H1 (cell line): Measurements from ENCODE around the gene KRTDAP. TPM values are rescaled to one million over a fixed set of nuclear protein-coding genes. Genes with fewer than 3 reads are reported as not detected.
A peak's percentile ranks its signal among the peaks of the same experiment; 100 is the strongest.

Source experiments
- CTCF ChIA-PET: fragments of 300-600 bp; sonication (Branson Sonifier 250); formaldehyde crosslinking; loops from one replicate; lab custom pipeline; 2021; ENCODE audit not compliant: partially characterized antibody; lab: Charles Lee
- POLR2A ChIA-PET: fragments of 300-600 bp; sonication (Branson Sonifier 250); formaldehyde crosslinking; loops from one replicate; lab custom pipeline; 2021; ENCODE audit warnings: inconsistent platforms; ENCODE audit not compliant: partially characterized antibody; lab: Charles Lee
- DNase-seq, 2 experiments: peaks; one replicate each; pipeline versions ENCODE4 v3.0.0 to v3.0.0-alpha.2; 2010 to 2022; ENCODE audit warnings: low spot score in 2 of 2, low read depth in 1 of 2, mixed read lengths in 1 of 2
- FAIRE-seq: peaks from 2 replicates; lab custom pipeline; 2011; peaks lifted over from hg19 to GRCh38; lab: Jason Lieb, UNC
- H2AFZ ChIP-seq: 2 replicates; pipeline ENCODE4 v1.8.1; 2012; ENCODE audit warnings: low read length, inconsistent platforms
- H2AK5ac ChIP-seq: 2 replicates; pipeline ENCODE4 v1.6.1; 2013; ENCODE audit warnings: low read depth, low read length
- H2BK120ac ChIP-seq: replicated peaks from 2 replicates; pipeline ENCODE3; 2013; ENCODE audit warnings: low read depth, low read length, inconsistent platforms
- H2BK12ac ChIP-seq: 2 replicates; pipeline ENCODE4 v1.6.1; 2013; ENCODE audit warnings: low read depth, low read length
- H2BK15ac ChIP-seq: 2 replicates; pipeline ENCODE4 v1.6.1; 2013; ENCODE audit warnings: low read length
- H2BK20ac ChIP-seq: 2 replicates; pipeline ENCODE4 v1.6.1; 2013; ENCODE audit warnings: low read length
- H2BK5ac ChIP-seq: 2 replicates; pipeline ENCODE4 v1.6.1; 2013; ENCODE audit warnings: low read depth, low read length
- H3K14ac ChIP-seq: 2 replicates; pipeline ENCODE4 v1.6.1; 2013; ENCODE audit warnings: inconsistent platforms; ENCODE audit not compliant: insufficient read length
- H3K18ac ChIP-seq: 2 replicates; pipeline ENCODE4 v1.6.1; 2013; ENCODE audit warnings: low read length; ENCODE audit errors: extremely low read depth
- H3K23ac ChIP-seq: 2 replicates; pipeline ENCODE4 v1.6.1; 2013; ENCODE audit warnings: inconsistent platforms; ENCODE audit not compliant: insufficient read length
- H3K23me2 ChIP-seq: 2 replicates; pipeline ENCODE4 v1.6.1; 2013; ENCODE audit warnings: low read depth, low read length
- H3K27ac ChIP-seq: 2 replicates; pipeline ENCODE4 v1.6.1; 2011; ENCODE audit warnings: low read depth, low read length, inconsistent platforms
- H3K27me3 ChIP-seq, 4 experiments: replicated peaks in 1 of 4; 1 replicate in 1 of 4; 2 replicates in 3 of 4; pipeline versions ENCODE4 v1.6.1 to v1.8.1; 2011 to 2013; ENCODE audit warnings: low read length in 3 of 4, mild to moderate bottlenecking in 3 of 4, inconsistent platforms in 2 of 4, mixed read lengths in 2 of 4, moderate library complexity in 1 of 4; ENCODE audit not compliant: control insufficient read depth in 3 of 4, insufficient read depth in 3 of 4; ENCODE audit errors: extremely low read depth in 1 of 4
- H3K36me3 ChIP-seq, 4 experiments: 2 replicates each; pipeline versions ENCODE4 v1.6.1 to v1.8.1; 2011 to 2013; ENCODE audit warnings: mild to moderate bottlenecking in 4 of 4, low read length in 3 of 4, moderate library complexity in 2 of 4, control low read depth in 1 of 4, inconsistent platforms in 1 of 4; ENCODE audit not compliant: insufficient read depth in 4 of 4, control insufficient read depth in 2 of 4
- H3K4ac ChIP-seq: replicated peaks from 2 replicates; pipeline ENCODE3; 2013; ENCODE audit warnings: low read length, low read depth, mixed read lengths, inconsistent platforms; ENCODE audit not compliant: insufficient read length
- H3K4me1 ChIP-seq, 4 experiments: replicated peaks in 1 of 4; 1 replicate in 1 of 4; 2 replicates in 3 of 4; pipeline versions ENCODE4 v1.6.1 to v1.8.1; 2011 to 2013; ENCODE audit warnings: low read length in 3 of 4, inconsistent platforms in 2 of 4, mixed read lengths in 1 of 4; ENCODE audit not compliant: insufficient read depth in 4 of 4, control insufficient read depth in 3 of 4
- H3K4me2 ChIP-seq, 2 experiments: 2 replicates each; pipeline versions ENCODE4 v1.6.1 to v1.8.1; 2011 to 2013; ENCODE audit warnings: low read depth in 2 of 2, low read length in 2 of 2, control low read depth in 1 of 2, inconsistent platforms in 1 of 2, mild to moderate bottlenecking in 1 of 2; ENCODE audit not compliant: insufficient read depth in 1 of 2
- H3K4me3 ChIP-seq, 4 experiments: fragments of 200-600, 300-600 bp in 1 of 4; sonication (generic), shearing (Covaris generic), sonication (Bioruptor Twin) in 1 of 4; 2 replicates each; pipeline versions ENCODE4 v1.5.1 to v1.8.1; 2011 to 2016; ENCODE audit warnings: low read length in 4 of 4, low read depth in 3 of 4, control low read depth in 2 of 4, inconsistent platforms in 2 of 4, mild to moderate bottlenecking in 2 of 4, mixed read lengths in 1 of 4, moderate library complexity in 1 of 4; ENCODE audit not compliant: insufficient read depth in 2 of 4; ENCODE audit errors: extremely low read depth in 1 of 4
- H3K56ac ChIP-seq: replicated peaks from 2 replicates; pipeline ENCODE3; 2013; ENCODE audit warnings: low read depth, mild to moderate bottlenecking, mixed read lengths, low read length, inconsistent platforms; ENCODE audit not compliant: insufficient read length
- H3K79me1 ChIP-seq: 2 replicates; pipeline ENCODE4 v1.6.1; 2013; ENCODE audit warnings: low read depth, low read length, control low read depth
- H3K79me2 ChIP-seq, 2 experiments: 2 replicates each; pipeline versions ENCODE4 v1.6.1 to v1.8.1; 2012 to 2013; ENCODE audit warnings: low read length in 2 of 2, mild to moderate bottlenecking in 2 of 2, inconsistent platforms in 1 of 2; ENCODE audit not compliant: insufficient read depth in 2 of 2, control insufficient read depth in 1 of 2
- H3K9ac ChIP-seq, 4 experiments: replicated peaks in 1 of 4; 1 replicate in 1 of 4; 2 replicates in 3 of 4; pipeline versions ENCODE4 v1.6.1 to v1.8.1; 2011 to 2013; ENCODE audit warnings: low read depth in 3 of 4, low read length in 3 of 4, control low read depth in 2 of 4, mild to moderate bottlenecking in 2 of 4, moderate library complexity in 2 of 4, inconsistent platforms in 1 of 4; ENCODE audit errors: extremely low read depth in 1 of 4
- H3K9me3 ChIP-seq, 2 experiments: 2 replicates each; pipeline versions ENCODE4 v1.6.1 to v1.8.1; 2012 to 2013; ENCODE audit warnings: mild to moderate bottlenecking in 2 of 2, moderate library complexity in 2 of 2, control low read depth in 1 of 2, inconsistent platforms in 1 of 2, low read depth in 1 of 2, low read length in 1 of 2, mixed read lengths in 1 of 2; ENCODE audit not compliant: insufficient read depth in 2 of 2
- H4K20me1 ChIP-seq, 2 experiments: replicated peaks in 1 of 2; 2 replicates each; pipeline versions ENCODE3 to v1.8.1; 2011 to 2013; ENCODE audit warnings: inconsistent platforms in 2 of 2, low read length in 2 of 2, mild to moderate bottlenecking in 1 of 2; ENCODE audit not compliant: insufficient read depth in 2 of 2, control insufficient read depth in 1 of 2
- H4K5ac ChIP-seq: 2 replicates; pipeline ENCODE4 v1.6.1; 2013; ENCODE audit warnings: low read length, low read depth, mixed read lengths, inconsistent platforms; ENCODE audit not compliant: insufficient read length
- H4K8ac ChIP-seq: 2 replicates; pipeline ENCODE4 v1.8.0; 2013; ENCODE audit warnings: mild to moderate bottlenecking, moderate library complexity, low read length, inconsistent platforms; ENCODE audit not compliant: insufficient read depth; ENCODE audit errors: extremely low read depth
- H4K91ac ChIP-seq: replicated peaks from 2 replicates; pipeline ENCODE3; 2013; ENCODE audit warnings: low read length, mixed read lengths, inconsistent platforms; ENCODE audit not compliant: insufficient read length
- ASH2L ChIP-seq: fragments of 200-600, 300-600 bp; sonication (generic); IDR thresholded peaks from one replicate; pipeline ENCODE4 v1.7.1; 2017; ENCODE audit warnings: low read length
- CHD1 ChIP-seq: IDR thresholded peaks from 2 replicates; pipeline ENCODE4 v1.6.1; 2012; ENCODE audit warnings: low read depth, low read length, improper control_type of control experiment
- CHD2 ChIP-seq: IDR thresholded peaks from 2 replicates; pipeline ENCODE4 v1.6.1; 2012; ENCODE audit warnings: low read length, improper control_type of control experiment
- CTBP2 ChIP-seq: IDR thresholded peaks from 2 replicates; pipeline ENCODE4 v1.7.0; 2011; ENCODE audit warnings: borderline replicate concordance, mild to moderate bottlenecking, moderate library complexity, mixed read lengths, low read length; ENCODE audit not compliant: insufficient read depth, insufficient read length
- EGR1 ChIP-seq: IDR thresholded peaks from 2 replicates; pipeline ENCODE4 v1.6.1; 2011; ENCODE audit warnings: low read depth, low read length, borderline replicate concordance
- EP300 ChIP-seq, 2 experiments: IDR thresholded peaks; 1 replicate in 1 of 2; 2 replicates in 1 of 2; pipeline ENCODE4 v1.6.1; 2011 to 2012; ENCODE audit warnings: low read depth in 2 of 2, low read length in 2 of 2, mild to moderate bottlenecking in 2 of 2, borderline replicate concordance in 1 of 2, inconsistent platforms in 1 of 2, moderate library complexity in 1 of 2
- JUND ChIP-seq: IDR thresholded peaks from 2 replicates; pipeline ENCODE4 v1.6.1; 2011; ENCODE audit warnings: mild to moderate bottlenecking, improper control_type of control experiment, low read length
- KDM4A ChIP-seq: IDR thresholded peaks from one replicate; pipeline ENCODE4 v1.7.1; 2012; ENCODE audit warnings: low read depth, mild to moderate bottlenecking, moderate library complexity, low read length, inconsistent platforms; ENCODE audit not compliant: severe bottlenecking
- KDM5A ChIP-seq: fragments of 200-600 bp; IDR thresholded peaks from 2 replicates; pipeline ENCODE4 v1.7.1; 2012; ENCODE audit warnings: mild to moderate bottlenecking, low read length, inconsistent platforms, mixed read lengths
- NANOG ChIP-seq: IDR thresholded peaks from 2 replicates; pipeline ENCODE4 v1.6.1; 2011; ENCODE audit warnings: low read length, low read depth, mild to moderate bottlenecking, inconsistent platforms; ENCODE audit not compliant: insufficient read depth, poor library complexity, severe bottlenecking
- SIX5 ChIP-seq: IDR thresholded peaks from 2 replicates; pipeline ENCODE4 v1.6.1; 2011; ENCODE audit warnings: mild to moderate bottlenecking, low read depth, low read length
- SUZ12 ChIP-seq: fragments of 200-600 bp; sonication (generic); IDR thresholded peaks from 2 replicates; pipeline ENCODE4 v1.6.1; 2012; ENCODE audit warnings: mild to moderate bottlenecking, inconsistent platforms, low read length, moderate library complexity, mixed read lengths
- TAF7 ChIP-seq: optimal IDR thresholded peaks from 2 replicates; pipeline ENCODE3; 2011; ENCODE audit warnings: low read depth, mild to moderate bottlenecking, inconsistent platforms, low read length, moderate library complexity, borderline replicate concordance
- WGBS, 2 experiments: shearing (Covaris generic) in 1 of 2; methylation state at CpG; one replicate each; pipeline versions ENCODE4 v1.1.6 to v1.1.7; 2013 to 2015; ENCODE audit warnings: low lambda C conversion rate in 2 of 2, mixed read lengths in 2 of 2, inconsistent platforms in 1 of 2, low coverage in 1 of 2, missing lambda C conversion rate in 1 of 2; ENCODE audit not compliant: insufficient replicate concordance in 2 of 2, insufficient coverage in 1 of 2, insufficient read length in 1 of 2; ENCODE audit errors: extremely low coverage in 1 of 2, missing lambda C conversion rate in 1 of 2; 5-methylcytosine and 5-hydroxymethylcytosine counted together
- polyA plus RNA-seq, 7 experiments: library from polyadenylated mRNA; depleted of rRNA in 3 of 7; stranded (reverse) in 5 of 7; unstranded in 2 of 7; fragments of >200 nt in 5 of 7; fragments of 200-250 nt in 2 of 7; gene quantifications; 1 replicate in 5 of 7; 2 replicates in 1 of 7; 4 replicates in 1 of 7; pipeline versions ENCODE4 v1.2.1 to v1.2.3, GENCODE V29; 2011 to 2013; ENCODE audit warnings: missing spikeins in 2 of 7, mixed read lengths in 2 of 7
- total RNA-seq: library from RNA; stranded (reverse); fragmentation: NEBNext Ultra II Directional; extraction: Animal tissue kit (Norgen Biotek cat#: 25700); gene quantifications from 2 replicates; pipeline ENCODE4 v1.2.1, GENCODE V29; 2021

KRTDAP gene
- total and polyA plus RNA-seq, 2 of the 8 experiments (the other 6 are each of a cell fraction or from before 2014, with no cell fraction given), result 0.69 to 0.88 TPM

- no peak overlapping the region for H4K8ac ChIP-seq
- H3K56ac ChIP-seq, result no peak overlapping the region
- H2BK15ac ChIP-seq, result peak overlapping the region; percentile 83; the same call in 1 of the 2 replicates
- peak overlapping the region; percentile 90 for H3K18ac ChIP-seq
- H3K4ac ChIP-seq, result no peak overlapping the region
- H4K91ac ChIP-seq, result peak overlapping the region; percentile 4
- peak overlapping the region; percentile 75; the same call in 1 of the 2 replicates for H2AFZ ChIP-seq
- ChIA-PET CTCF (interaction anchor here (0.6 to 3.7 kb wide), 28 partner anchors 10 to 179 kb away, joined by 3 to 28 read pairs (median 4); partner anchors contain the start of gene PMIS2), POLR2A (interaction anchor here (0.6 to 7.4 kb wide), 52 partner anchors 9 to 1629 kb away, joined by 3 to 110 read pairs (median 4); partner anchors contain the start of genes COX6B1, GAPDHS, HAUS5 and SBSN)
- peak overlapping the region; percentile 94; the same call in 1 of the 2 replicates for H2BK5ac ChIP-seq
- H2BK20ac ChIP-seq, result no peak overlapping the region
- no peak overlapping the region for H3K23ac ChIP-seq
- no peak overlapping the region for H2AK5ac ChIP-seq
- H3K23me2 ChIP-seq, result peaks cover 14% of the 10 kb centered on the region
- DNase-seq (no peak), FAIRE-seq (no peak)
- peaks cover 0 to 11% (median 6%) of the 10 kb centered on the region in 4 experiments; a peak in 3 of 7 replicates for H3K27me3 ChIP-seq
- no peak overlapping the region for H3K27ac ChIP-seq
- 34% methylated on average over 13 of the region's 15 CpGs; no CpG with 5 or more reads in 1 of the 2 experiments for WGBS, 2 experiments
- H3K79me2 ChIP-seq, result peaks cover 0 to 34% of the 10 kb centered on the region in 2 experiments; a peak in 2 of 4 replicates
- no peak overlapping the region for H4K5ac ChIP-seq
- H3K79me1 ChIP-seq, result peaks cover 2% of the 10 kb centered on the region; the same call in 1 of the 2 replicates
- peak overlapping the region; percentile 71; the same call in 1 of the 2 replicates for H2BK12ac ChIP-seq
- peak overlapping the region in 1 of 4 experiments; percentile 95; a peak in 2 of 7 replicates for H3K9ac ChIP-seq
- H3K9me3 ChIP-seq, result no peaks in the 10 kb centered on the region
- H3K4me1 ChIP-seq, result peaks cover 0 to 25% (median 21%) of the 10 kb centered on the region in 4 experiments; a peak in 6 of 7 replicates
- peaks cover 6 to 25% (median 12%) of the 10 kb centered on the region in 4 experiments; a peak in 6 of 8 replicates for H3K36me3 ChIP-seq
- peaks cover 0 to 3% of the 10 kb centered on the region in 2 experiments for H4K20me1 ChIP-seq
- H3K4me2 ChIP-seq, result peak overlapping the region; percentile 84 to 86
- no peak overlapping the region for H2BK120ac ChIP-seq
- no peak overlapping the region for H3K14ac ChIP-seq
- peak overlapping the region in 3 of 4 experiments; percentile 89 to 99 (median 97); a peak in 5 of 8 replicates for H3K4me3 ChIP-seq
- TF ChIP-seq CTBP2, result peak; percentile 81
- TF ChIP-seq TAF7, result no peak
- TF ChIP-seq CHD2, result no peak
- no peak for TF ChIP-seq ASH2L
- no peak for TF ChIP-seq CHD1
- no peak for TF ChIP-seq SUZ12
- TF ChIP-seq NANOG, result no peak
- TF ChIP-seq KDM4A, result peak; percentile 31
- no peak for TF ChIP-seq JUND
- TF ChIP-seq EGR1, result no peak
- TF ChIP-seq SIX5, result no peak
- no peak for TF ChIP-seq KDM5A
- TF ChIP-seq EP300 (IDR thresholded peaks at IDR 0.05; ENCODE audit: borderline replicate concordance in 1 of 2, low read depth in 2 of 2, low read length in 2 of 2), result no peak
These were observed 20.3 kb upstream of the KRTDAP start for GRCh38 chr19:35510626-35510964.
